Astrocyte of the cerebellum (primary cell): ENCODE results near the gene RHOU.
A peak's percentile ranks its signal among the peaks of the same experiment; 100 is the strongest.
"Not testable (repeated sequence)": the region's sequence is repeated elsewhere in the genome, so short reads cannot be mapped to it uniquely, and the experiment has no call there.

Source experiments
- DNase-seq: peaks from one replicate; pipeline ENCODE4 v3.0.0-alpha.2; 2011; ENCODE audit warnings: low read depth
- H3K4me3 ChIP-seq: 2 replicates; pipeline ENCODE4 v1.5.1; 2011; ENCODE audit warnings: mild to moderate bottlenecking, low read depth, low read length, moderate library complexity
- in situ Hi-C: cut with HindIII; loops from 2 replicates; pipeline ENCODE4 v1.10.0; 2017; ENCODE audit warnings: low sequenced_read_pairs
- TF ChIP-seq, protein P1 (sequence below): IDR thresholded peaks from 2 replicates; pipeline ENCODE4 v1.5.1; 2012; ENCODE audit warnings: low read length, low read depth, moderate library complexity, mild to moderate bottlenecking; ENCODE audit errors: missing control alignments

RHOU gene

DNA sequence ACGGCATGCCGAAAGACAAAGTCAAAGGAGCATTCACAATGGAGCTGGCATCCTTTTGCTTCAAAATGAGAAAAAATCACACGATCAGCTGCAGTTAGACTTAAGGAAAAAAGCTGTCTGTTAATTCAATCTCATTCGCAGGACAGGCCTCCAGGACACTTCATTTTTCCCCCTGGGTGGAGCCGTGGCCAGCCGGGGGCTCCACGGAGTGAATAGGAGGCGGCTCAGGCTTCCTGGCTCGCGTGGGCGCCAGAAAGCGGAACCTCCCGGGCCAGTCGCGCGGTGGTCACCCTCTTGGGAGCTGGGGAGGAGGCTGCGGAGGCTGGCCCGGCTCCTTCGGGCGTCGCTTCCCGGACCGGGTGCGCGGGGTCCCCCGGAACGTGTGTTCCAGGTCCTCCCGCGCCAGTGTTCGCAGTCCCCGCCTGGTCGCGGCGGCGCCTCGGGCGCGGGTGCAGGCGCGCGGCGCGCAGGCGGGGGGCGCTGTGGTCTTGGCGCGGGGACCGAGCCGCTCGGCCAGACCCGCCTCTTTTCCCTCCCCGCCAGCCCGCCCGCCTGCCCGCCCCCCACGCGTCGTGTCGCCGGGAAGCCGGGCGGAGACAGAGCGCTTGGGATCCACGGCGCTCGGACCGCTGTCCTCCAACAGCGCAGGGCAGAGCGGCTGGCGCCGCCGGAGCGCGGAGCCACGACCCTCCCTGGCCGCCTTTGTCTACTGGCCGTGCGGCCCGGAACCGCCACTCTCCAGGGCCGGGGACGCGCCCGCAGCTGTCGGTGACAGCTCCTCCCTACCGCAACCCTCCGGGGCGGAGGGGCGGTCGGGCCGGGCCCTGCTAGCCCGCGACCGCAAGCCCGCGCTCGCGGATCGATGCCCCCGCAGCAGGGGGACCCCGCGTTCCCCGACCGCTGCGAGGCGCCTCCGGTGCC lies at the start of gene RHOU:
Gene RHOU, plus strand, starts transcription at position 599 of the 921 bp plus-strand sequence. Its CDS starts 264 bp downstream, at position 863.
- DNase-seq, result no peak
- peak within 1 kb of the TSS; percentile 51 for H3K4me3 ChIP-seq
- TF ChIP-seq, protein P1, sequence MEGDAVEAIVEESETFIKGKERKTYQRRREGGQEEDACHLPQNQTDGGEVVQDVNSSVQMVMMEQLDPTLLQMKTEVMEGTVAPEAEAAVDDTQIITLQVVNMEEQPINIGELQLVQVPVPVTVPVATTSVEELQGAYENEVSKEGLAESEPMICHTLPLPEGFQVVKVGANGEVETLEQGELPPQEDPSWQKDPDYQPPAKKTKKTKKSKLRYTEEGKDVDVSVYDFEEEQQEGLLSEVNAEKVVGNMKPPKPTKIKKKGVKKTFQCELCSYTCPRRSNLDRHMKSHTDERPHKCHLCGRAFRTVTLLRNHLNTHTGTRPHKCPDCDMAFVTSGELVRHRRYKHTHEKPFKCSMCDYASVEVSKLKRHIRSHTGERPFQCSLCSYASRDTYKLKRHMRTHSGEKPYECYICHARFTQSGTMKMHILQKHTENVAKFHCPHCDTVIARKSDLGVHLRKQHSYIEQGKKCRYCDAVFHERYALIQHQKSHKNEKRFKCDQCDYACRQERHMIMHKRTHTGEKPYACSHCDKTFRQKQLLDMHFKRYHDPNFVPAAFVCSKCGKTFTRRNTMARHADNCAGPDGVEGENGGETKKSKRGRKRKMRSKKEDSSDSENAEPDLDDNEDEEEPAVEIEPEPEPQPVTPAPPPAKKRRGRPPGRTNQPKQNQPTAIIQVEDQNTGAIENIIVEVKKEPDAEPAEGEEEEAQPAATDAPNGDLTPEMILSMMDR, result peak; percentile 11
- in situ Hi-C loops, result no loop called here

DNA sequence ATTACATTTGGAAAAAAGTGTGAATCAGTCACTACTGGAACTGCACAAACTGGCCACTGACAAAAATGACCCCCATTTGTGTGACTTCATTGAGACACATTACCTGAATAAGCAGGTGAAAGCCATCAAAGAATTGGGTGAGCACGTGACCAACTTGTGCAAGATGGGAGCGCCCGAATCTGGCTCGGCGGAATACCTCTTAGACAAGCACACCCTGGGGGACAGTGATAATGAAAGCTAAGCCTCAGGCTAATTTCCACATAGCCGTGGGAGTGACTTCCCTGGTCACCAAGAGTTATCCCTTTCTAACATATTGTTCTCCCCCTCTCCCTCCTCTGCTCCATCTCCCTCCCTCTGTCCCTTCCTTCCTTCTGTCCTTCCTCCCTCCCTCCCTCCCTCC lies 47.7 kb upstream of the RHOU start:
- TF ChIP-seq, protein P1, result no peak
- no peak overlapping the region for H3K4me3 ChIP-seq

DNA sequence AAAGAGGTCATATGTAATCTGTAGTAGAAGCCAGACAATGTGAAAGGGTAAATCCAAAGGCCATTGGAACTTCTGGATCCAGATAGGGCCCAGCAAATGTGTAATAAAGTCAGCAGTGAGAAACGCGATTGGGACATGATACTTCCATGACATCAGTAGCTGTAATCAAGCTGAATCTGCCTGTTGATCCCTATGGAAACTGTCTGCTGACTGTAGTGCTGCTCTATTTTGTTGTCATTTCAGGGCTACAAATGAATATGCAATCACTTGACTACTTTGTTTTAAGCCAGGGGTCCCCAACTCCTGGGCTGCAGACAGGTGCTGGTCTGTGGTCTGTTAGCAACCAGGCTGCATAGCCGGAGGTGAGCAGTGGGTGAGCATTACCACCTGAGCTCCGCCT lies 46.0 kb upstream of the RHOU start:
- TF ChIP-seq, protein P1, result no peak
- H3K4me3 ChIP-seq, result no peak overlapping the region
- in situ Hi-C loops, result no loop called here
- no peak for DNase-seq

More for the DNA sequence above, 47.7 kb upstream of the RHOU start:
- in situ Hi-C loops, result no loop called here
- DNase-seq, result no peak

DNA sequence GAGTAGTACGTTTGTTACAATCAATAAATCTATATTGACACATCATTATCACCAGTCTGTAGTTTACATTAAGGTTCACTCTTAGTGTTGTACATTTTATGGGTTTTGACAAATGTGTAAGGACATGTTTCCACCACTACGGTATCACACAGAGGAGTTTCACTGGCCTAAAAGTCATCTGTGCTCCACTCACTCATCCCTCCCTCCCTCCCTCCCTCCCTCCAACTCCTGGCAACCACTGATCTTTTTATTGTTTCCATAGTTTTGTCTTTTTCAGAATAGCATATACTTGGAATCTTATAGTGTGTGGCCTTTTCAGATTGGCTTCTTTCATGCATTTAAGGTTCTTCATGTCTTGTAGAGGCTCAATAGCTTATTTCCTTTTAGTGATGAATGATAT lies 44.1 kb upstream of the RHOU start:
- no peak for DNase-seq
- in situ Hi-C loops, result no loop called here
- TF ChIP-seq, protein P1, result no peak
- H3K4me3 ChIP-seq, result no peak overlapping the region

DNA sequence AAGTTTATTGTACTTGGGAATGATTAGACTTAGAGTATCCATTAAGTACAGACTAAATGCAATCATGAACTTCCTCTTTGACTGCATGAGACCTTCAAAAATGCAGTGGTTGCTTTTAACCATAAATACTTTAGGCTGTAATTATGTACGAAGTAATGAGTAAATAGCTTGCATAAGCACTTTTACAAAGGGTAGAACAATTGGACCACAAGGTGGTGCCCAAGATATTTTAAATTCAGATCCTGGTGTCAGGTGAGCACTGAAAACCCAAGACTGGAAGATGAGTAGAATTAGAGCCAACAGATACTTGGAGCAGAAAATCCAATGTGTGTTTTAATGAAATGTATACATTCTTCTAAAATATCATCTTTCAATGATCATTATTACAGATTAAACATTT lies 43.4 kb upstream of the RHOU start:
- in situ Hi-C loops, result no loop called here
- TF ChIP-seq, protein P1, result peak; percentile 23
- H3K4me3 ChIP-seq, result no peak overlapping the region
- DNase-seq, result peak; percentile 19

DNA sequence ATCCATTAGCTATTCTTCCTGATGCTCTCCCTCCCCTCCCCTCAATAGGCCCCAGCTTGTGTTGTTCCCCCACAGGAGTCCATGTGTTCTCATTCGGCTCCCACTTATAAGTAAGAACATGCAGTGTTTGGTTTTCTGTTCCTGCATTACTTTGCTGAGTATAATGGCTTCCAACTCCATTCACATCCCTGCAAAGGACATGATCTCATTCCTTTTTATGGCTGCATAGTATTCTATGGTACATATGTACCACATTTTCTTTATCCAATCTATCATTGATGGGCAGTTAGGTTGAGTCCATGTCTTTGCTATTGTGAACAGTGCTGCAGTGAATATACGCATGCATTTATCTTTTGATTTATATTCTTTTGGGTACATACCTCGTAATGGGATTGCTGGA lies 40.8 kb upstream of the RHOU start:
- in situ Hi-C loops, DNase-seq: not testable (repeated sequence)

More for the DNA sequence above, 40.8 kb upstream of the RHOU start:
- not testable (repeated sequence) for H3K4me3 ChIP-seq
